ENCODE measurements around the gene BCS1L.

BCS1L gene

GRCh38 chr2:218659258-218659987 is at the start of gene BCS1L, which contains the start of gene ZNF142:
BCS1L (plus strand) TSS chr2:218659683; CDS start chr2:218660988, 1,305 bp downstream.
ZNF142 (minus strand) TSS chr2:218659623; CDS start chr2:218656429, 3,194 bp downstream.
- in situ Hi-C loops (cut with MboI; ENCODE audit: low sequenced_read_pairs), result no loop called here

DNA sequence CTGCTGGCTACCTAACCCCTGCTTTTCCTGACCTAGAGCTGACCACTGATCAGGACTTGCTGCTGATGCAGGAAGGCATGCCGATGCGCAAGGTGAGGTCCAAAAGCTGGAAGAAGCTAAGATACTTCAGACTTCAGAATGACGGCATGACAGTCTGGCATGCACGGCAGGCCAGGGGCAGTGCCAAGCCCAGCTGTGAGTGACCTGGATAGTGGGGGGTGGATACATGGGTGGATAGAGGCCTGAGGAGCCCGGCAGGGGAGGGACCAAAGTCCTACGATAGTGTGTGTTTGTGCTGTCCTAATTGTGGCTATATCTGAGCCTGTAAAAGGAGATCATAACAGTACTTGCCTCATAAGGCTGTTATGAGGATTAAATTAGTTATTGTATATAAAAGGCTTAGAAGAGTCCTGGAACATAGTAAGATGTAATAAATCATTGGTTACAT is 43.6 kb upstream of the BCS1L start:
- in situ Hi-C loops (cut with MboI; ENCODE audit: low sequenced_read_pairs), result no loop called here

- in situ Hi-C loops (cut with MboI; ENCODE audit: low sequenced_read_pairs), result no loop called here
Observed at GRCh38 chr2:218618102-218618860, 41.2 kb upstream of the BCS1L start.

DNA sequence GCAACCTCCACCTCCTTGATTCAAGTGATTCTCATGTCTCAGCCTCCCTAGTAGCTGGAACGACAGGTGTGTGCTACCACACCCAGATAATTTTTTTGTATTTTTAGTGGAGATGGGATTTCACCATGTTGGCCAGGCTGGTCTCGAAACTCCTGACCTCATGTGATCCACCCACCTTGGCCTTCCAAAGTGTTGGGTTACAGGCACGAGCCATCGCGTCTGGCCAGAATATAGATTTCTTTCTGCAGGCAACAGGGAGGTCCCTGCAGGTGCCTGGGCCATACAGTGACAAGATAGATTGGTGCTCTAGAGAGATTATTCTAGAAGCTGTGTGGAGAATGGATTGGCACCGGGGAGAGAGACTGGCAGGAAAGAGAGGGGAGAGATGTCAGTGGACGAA is 38.5 kb upstream of the BCS1L start:
- in situ Hi-C loops (cut with MboI; ENCODE audit: low sequenced_read_pairs), result no loop called here

DNA sequence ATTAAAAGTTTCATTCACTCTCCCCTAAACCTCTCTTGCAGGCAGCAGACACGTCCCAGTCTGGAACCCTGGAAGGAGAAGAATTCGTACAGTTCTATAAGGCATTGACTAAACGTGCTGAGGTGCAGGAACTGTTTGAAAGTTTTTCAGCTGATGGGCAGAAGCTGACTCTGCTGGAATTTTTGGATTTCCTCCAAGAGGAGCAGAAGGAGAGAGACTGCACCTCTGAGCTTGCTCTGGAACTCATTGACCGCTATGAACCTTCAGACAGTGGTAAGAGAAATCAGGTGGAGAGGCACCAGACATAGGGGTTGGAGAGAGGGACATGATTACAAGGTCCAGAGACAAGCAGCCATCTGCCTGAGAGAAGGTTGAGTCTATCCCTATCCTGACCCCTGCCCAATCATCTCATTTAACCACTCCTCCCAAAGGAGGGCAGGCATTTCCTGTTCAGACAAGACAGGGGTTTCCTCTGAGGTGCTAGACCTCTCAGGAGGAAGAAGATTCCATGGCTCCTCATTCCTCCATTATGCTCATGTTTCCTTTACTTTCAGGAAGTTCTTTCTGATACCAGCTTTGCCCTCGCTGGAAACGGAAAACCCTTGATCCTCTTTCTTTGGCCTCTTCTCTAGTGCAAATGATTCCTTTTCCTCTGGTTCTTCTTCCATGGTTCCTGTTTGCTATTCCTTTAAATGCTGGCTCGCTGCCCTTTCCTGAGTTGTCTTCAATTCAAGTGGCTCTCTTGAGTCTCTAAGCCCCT is 36.7 kb upstream of the BCS1L start:
- in situ Hi-C loops (cut with MboI; ENCODE audit: low sequenced_read_pairs), result no loop called here

- in situ Hi-C loops (cut with MboI; ENCODE audit: low sequenced_read_pairs), result no loop called here
Observed at GRCh38 chr2:218623366-218623705, 36.1 kb upstream of the BCS1L start.

GRCh38 chr2:218626369-218626768 is 33.1 kb upstream of the BCS1L start:
- in situ Hi-C loops (cut with MboI; ENCODE audit: low sequenced_read_pairs), result no loop called here

GRCh38 chr2:218627939-218628338 is 31.5 kb upstream of the BCS1L start:
- in situ Hi-C loops (cut with MboI; ENCODE audit: low sequenced_read_pairs), result no loop called here

DNA sequence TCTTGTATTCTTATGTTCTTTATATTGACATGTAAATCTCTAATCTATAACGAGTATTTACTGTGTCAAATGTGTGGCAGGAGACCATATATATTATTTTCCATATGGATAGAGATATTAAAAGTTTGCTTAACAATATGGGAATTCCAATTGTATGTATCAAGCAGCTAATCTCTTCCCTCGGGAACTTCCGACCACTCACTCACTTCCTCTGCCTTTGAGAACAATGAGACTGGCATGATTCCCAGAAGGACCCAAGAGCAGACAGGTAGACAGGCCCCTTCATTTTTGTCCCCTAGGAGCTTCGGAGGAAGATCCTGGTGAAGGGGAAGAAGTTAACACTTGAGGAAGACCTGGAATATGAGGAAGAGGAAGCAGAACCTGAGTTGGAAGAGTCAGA is 27.6 kb upstream of the BCS1L start:
- in situ Hi-C loops (cut with MboI; ENCODE audit: low sequenced_read_pairs), result no loop called here

DNA sequence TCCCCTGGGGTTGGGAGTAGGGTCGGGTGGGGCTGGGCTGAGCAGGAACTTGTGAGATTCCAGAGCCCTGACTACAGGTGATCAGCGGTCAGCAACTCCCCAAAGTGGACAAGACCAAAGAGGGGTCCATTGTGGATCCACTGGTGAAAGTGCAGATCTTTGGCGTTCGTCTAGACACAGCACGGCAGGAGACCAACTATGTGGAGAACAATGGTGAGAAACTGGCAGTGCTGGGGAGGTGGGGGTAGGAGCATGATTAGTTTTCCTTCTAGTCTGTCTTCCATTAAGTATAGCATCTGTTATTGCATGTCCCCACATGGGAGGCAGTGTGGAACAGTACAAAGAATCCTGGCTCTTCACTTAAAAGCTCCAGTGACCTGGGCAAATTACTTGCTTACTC is 23.8 kb upstream of the BCS1L start:
- in situ Hi-C loops (cut with MboI; ENCODE audit: low sequenced_read_pairs), result no loop called here

DNA sequence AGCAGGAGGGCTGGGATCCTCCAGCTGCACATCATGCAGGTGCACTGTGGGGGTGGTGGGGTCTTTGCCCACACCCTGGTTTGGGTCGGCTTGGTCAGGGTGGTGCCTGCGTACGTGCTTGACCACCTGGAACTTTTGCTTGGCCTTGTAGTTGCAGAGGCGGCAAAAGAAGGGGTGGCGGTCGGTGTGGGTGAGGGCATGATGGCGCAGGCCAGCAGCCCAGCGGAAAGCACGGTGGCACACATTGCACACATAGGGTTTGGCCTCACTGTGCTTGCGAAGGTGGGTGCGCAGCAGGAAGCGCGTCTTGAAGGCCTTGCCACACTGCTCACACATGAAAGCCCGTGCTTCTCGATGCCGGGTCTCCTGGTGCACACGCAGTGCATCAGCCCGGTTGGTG is 21.1 kb upstream of the BCS1L start:
- in situ Hi-C loops (cut with MboI; ENCODE audit: low sequenced_read_pairs), result no loop called here

- in situ Hi-C loops (cut with MboI; ENCODE audit: low sequenced_read_pairs), result no loop called here
Observed at GRCh38 chr2:218642121-218642656, 17.3 kb upstream of the BCS1L start.

- in situ Hi-C loops (cut with MboI; ENCODE audit: low sequenced_read_pairs), result no loop called here
Observed at GRCh38 chr2:218642786-218643185, 16.7 kb upstream of the BCS1L start.

GRCh38 chr2:218643751-218644310 is 15.7 kb upstream of the BCS1L start:
- in situ Hi-C loops (cut with MboI; ENCODE audit: low sequenced_read_pairs), result no loop called here

DNA sequence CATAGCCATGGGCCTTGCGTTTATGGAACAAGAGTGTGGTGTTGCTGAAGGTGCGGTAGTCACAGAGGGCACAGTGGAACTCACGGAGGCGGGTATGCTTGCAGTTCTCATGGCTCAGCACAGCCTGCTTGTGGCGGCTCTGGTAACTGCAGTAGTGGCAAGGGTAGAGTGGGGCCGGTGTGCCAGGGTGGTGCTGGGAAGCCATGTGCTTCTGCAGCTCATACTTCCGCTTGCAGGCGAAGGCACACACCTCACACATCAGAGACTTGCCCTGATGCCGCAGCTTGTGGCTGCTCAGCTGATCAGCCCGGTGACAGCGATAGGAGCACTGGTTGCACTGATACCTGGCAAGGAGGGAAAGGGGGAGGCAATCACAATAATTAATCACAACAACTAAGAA is 14.8 kb upstream of the BCS1L start:
- in situ Hi-C loops (cut with MboI; ENCODE audit: low sequenced_read_pairs), result no loop called here

DNA sequence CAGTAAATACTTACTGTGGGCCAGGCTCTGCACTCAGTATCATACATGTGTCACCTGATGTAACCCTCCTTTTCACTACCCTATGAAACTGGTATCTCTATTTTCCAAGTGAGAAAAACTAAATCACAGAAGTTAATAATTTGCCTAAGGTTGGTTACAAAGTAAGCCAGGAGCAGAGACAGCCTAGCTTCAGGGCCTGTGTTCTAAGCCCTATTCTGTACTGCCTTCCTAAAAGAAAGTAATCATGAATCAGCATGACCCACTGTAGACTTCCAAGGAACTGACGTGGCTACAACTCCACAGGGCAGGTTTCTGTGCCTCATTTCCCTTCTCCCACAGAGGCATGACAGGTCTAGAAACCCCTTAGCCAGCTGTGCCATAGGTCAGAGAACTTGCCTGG is 14.4 kb upstream of the BCS1L start:
- in situ Hi-C loops (cut with MboI; ENCODE audit: low sequenced_read_pairs), result no loop called here

GRCh38 chr2:218648088-218648786 is 11.2 kb upstream of the BCS1L start:
- in situ Hi-C loops (cut with MboI; ENCODE audit: low sequenced_read_pairs), result no loop called here

GRCh38 chr2:218648787-218649100 is 10.7 kb upstream of the BCS1L start:
- in situ Hi-C loops (cut with MboI; ENCODE audit: low sequenced_read_pairs), result no loop called here

GRCh38 chr2:218655751-218656150 is 3.7 kb upstream of the BCS1L start:
- in situ Hi-C loops (cut with MboI; ENCODE audit: low sequenced_read_pairs), result no loop called here

- in situ Hi-C loops (cut with MboI; ENCODE audit: low sequenced_read_pairs), result no loop called here
Observed at GRCh38 chr2:218658671-218659257, 719 bp upstream of the BCS1L start.

All from HL-60/S4 treated with retinoic acid at 250 ng/mL for 4 days and 3 days (cell line).